ENCODE results near the gene SETD1B.

GRCh38 chr12:121845701-121846100 is 41.9 kb downstream of the SETD1B start:
- TF ChIP-seq POLR2A (IDR thresholded peaks at IDR 0.05) (no peak), CTCF (IDR thresholded peaks at IDR 0.05) (no peak), POLR2AphosphoS5 (IDR thresholded peaks at IDR 0.05) (no peak)
